ENCODE data around the gene XPNPEP3. TPM values are rescaled to one million over a fixed set of nuclear protein-coding genes. Genes with fewer than 3 reads are reported as not detected.

XPNPEP3 gene
- total and polyA plus RNA-seq, 8 donors: 3.0 to 12.5 (median 5.2) TPM

- WGBS, 5 donors: 77 to 88% (median 85%) methylated on average over 8 of the region's 8 CpGs
- no peaks in the 10 kb centered on the region for H3K4me1 ChIP-seq
- intact Hi-C loops (cut with DNase I; ENCODE audit: low total_unique reads): no loop called here
- no peaks in the 10 kb centered on the region for H3K27me3 ChIP-seq
- no peaks in the 10 kb centered on the region for H3K36me3 ChIP-seq
- H3K9me3 ChIP-seq: no peaks in the 10 kb centered on the region
- H3K27ac ChIP-seq: no peak overlapping the region
- no peak overlapping the region for H3K4me3 ChIP-seq
- DNase-seq: no peak
- TF ChIP-seq EP300 (IDR thresholded peaks at IDR 0.05) (no peak), CTCF (IDR thresholded peaks at IDR 0.05) (no peak), POLR2AphosphoS5 (IDR thresholded peaks at IDR 0.05) (no peak), POLR2A (IDR thresholded peaks at IDR 0.05) (no peak)
These were observed 122.9 kb downstream of the XPNPEP3 start for GRCh38 chr22:40979871-40980270.

Small RNAs within 50 kb of the gene (small RNA-seq; reads per million reads assigned to genes)
- gene MIR4766 (0 reads per million in 4 donors), gene RF00017 (0 reads per million in 4 donors), gene RNU6-379P (0 reads per million in 4 donors)

Other genes starting within 250 kb of the XPNPEP3 start
- 100 to 1,000 TPM in 2 of 5 donors, 10 to 100 TPM in 3; 40.4 to 706 (median 99.8) TPM for gene MRTFA, start 220.4 kb upstream of the XPNPEP3 start, total RNA-seq
- 10 to 100 TPM; 11.1 to 20.2 (median 14.7) TPM for gene MRTFA, start 220.4 kb upstream of the XPNPEP3 start, polyA plus RNA-seq
- gene MCHR1, start 177.7 kb upstream of the XPNPEP3 start, total RNA-seq: not detected
- gene MCHR1, start 177.7 kb upstream of the XPNPEP3 start, polyA plus RNA-seq: under 1 TPM in 2 of 3 donors, not detected in 1; 0.08 to 0.25 TPM
- gene SLC25A17, start 37.8 kb upstream of the XPNPEP3 start, total RNA-seq: 10 to 100 TPM in 2 of 5 donors, 1 to 10 TPM in 2, not detected in 1; 4.6 to 27.0 (median 14.7) TPM
- gene SLC25A17, start 37.8 kb upstream of the XPNPEP3 start, polyA plus RNA-seq: 10 to 100 TPM; 10.4 to 13.4 (median 10.7) TPM
- 100 to 1,000 TPM in 3 of 5 donors, 10 to 100 TPM in 2; 67.5 to 288 (median 105) TPM for gene ST13, start 509 bp upstream of the XPNPEP3 start, total RNA-seq
- 100 to 1,000 TPM in 1 of 3 donors, 10 to 100 TPM in 2; 77.3 to 200 (median 83.8) TPM for gene ST13, start 509 bp upstream of the XPNPEP3 start, polyA plus RNA-seq
- gene DNAJB7, start 5.0 kb downstream of the XPNPEP3 start, total RNA-seq: not detected
- not detected for gene DNAJB7, start 5.0 kb downstream of the XPNPEP3 start, polyA plus RNA-seq
- 10 to 100 TPM in 3 of 5 donors, 1 to 10 TPM in 2; 4.0 to 69.0 (median 17.1) TPM for gene RBX1, start 94.2 kb downstream of the XPNPEP3 start, total RNA-seq
- gene RBX1, start 94.2 kb downstream of the XPNPEP3 start, polyA plus RNA-seq: 10 to 100 TPM; 81.4 to 95.1 (median 85.0) TPM
- gene EP300, start 235.4 kb downstream of the XPNPEP3 start, total RNA-seq: 100 to 1,000 TPM in 3 of 5 donors, 10 to 100 TPM in 2; 75.0 to 164 (median 116) TPM
- 1 to 10 TPM; 4.3 to 6.0 (median 5.7) TPM for gene EP300, start 235.4 kb downstream of the XPNPEP3 start, polyA plus RNA-seq